Measurements from ENCODE around the gene SUPT7L. TPM values are rescaled to one million over a fixed set of nuclear protein-coding genes. Genes with fewer than 3 reads are reported as not detected.

SUPT7L gene, protein sequence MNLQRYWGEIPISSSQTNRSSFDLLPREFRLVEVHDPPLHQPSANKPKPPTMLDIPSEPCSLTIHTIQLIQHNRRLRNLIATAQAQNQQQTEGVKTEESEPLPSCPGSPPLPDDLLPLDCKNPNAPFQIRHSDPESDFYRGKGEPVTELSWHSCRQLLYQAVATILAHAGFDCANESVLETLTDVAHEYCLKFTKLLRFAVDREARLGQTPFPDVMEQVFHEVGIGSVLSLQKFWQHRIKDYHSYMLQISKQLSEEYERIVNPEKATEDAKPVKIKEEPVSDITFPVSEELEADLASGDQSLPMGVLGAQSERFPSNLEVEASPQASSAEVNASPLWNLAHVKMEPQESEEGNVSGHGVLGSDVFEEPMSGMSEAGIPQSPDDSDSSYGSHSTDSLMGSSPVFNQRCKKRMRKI
- total RNA-seq, result 47.6 and 48.1 TPM in 2 replicates
- long read RNA-seq, full-length matches to known transcripts, result 211 of 360 reads
- long read RNA-seq, partial matches to known transcripts, result 33 of 360 reads
- long read RNA-seq, other reads (novel, unspliced or antisense), result 116 of 360 reads

DNA sequence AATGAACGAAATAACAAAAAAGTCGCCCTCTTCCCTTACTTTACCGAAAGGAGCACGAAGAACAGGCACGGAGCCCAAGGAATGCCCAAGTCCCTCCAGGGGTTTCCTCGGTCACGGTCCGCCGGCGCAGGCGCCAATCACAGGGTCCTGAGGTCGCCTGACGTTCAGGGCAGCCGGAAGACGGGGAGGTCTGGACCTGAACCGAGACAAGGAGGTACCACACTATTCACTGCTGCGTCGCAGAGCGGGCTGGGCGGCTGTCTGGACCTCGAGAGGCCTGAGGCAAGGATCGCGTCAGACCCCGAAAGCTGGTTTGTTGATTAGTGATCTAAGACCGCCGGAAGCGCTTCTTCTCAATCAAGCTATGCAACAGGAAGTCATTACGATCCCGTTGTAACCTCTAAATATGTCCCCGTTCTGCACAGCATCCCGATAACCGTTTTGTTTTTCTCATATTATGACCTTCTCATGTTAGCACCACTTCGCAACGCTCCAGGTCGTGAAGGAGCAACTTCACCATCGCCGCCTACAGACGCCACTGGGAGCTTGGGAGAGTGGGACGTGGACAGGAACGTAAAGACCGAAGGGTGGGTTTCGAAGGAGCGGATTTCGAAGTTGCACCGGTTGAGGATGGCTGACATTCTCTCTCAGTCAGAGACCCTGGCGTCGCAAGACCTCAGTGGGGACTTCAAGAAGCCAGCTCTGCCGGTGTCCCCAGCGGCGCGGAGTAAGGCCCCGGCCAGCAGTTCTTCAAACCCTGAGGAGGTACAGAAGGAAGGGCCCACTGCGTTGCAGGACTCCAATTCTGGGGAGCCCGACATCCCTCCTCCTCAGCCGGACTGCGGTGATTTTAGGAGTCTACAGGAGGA is at the start of gene SUPT7L, which contains the start of gene SLC4A1AP:
SUPT7L (minus strand) TSS at position 330 of the 869 bp plus-strand sequence. CDS start 1,422 bp downstream, outside the sequence.
SLC4A1AP (plus strand) TSS at position 605 of the 869 bp plus-strand sequence; CDS start at position 631, 26 bp downstream.
- H3K9me3 Mint-ChIP-seq (ENCODE audit: low read depth), result no peaks in the 10 kb centered on the region
- DNase-seq (ENCODE audit: low spot score, unreplicated experiment), result peak; percentile 35
- peaks cover 24% of the 10 kb centered on the region for H3K36me3 Mint-ChIP-seq (ENCODE audit: insufficient read depth)
- peaks cover 22% of the 10 kb centered on the region for H3K4me1 Mint-ChIP-seq (ENCODE audit: low read depth)
- peak within 1 kb of the TSS; percentile 100 for H3K27ac Mint-ChIP-seq
- peak within 1 kb of the TSS; percentile 99 for H3K4me3 Mint-ChIP-seq (ENCODE audit: low read depth)
- TF ChIP-seq, protein P1, sequence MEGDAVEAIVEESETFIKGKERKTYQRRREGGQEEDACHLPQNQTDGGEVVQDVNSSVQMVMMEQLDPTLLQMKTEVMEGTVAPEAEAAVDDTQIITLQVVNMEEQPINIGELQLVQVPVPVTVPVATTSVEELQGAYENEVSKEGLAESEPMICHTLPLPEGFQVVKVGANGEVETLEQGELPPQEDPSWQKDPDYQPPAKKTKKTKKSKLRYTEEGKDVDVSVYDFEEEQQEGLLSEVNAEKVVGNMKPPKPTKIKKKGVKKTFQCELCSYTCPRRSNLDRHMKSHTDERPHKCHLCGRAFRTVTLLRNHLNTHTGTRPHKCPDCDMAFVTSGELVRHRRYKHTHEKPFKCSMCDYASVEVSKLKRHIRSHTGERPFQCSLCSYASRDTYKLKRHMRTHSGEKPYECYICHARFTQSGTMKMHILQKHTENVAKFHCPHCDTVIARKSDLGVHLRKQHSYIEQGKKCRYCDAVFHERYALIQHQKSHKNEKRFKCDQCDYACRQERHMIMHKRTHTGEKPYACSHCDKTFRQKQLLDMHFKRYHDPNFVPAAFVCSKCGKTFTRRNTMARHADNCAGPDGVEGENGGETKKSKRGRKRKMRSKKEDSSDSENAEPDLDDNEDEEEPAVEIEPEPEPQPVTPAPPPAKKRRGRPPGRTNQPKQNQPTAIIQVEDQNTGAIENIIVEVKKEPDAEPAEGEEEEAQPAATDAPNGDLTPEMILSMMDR (IDR thresholded peaks at IDR 0.05; ENCODE audit: unreplicated experiment), result no peak
- H3K27me3 Mint-ChIP-seq, result no peaks in the 10 kb centered on the region

DNA sequence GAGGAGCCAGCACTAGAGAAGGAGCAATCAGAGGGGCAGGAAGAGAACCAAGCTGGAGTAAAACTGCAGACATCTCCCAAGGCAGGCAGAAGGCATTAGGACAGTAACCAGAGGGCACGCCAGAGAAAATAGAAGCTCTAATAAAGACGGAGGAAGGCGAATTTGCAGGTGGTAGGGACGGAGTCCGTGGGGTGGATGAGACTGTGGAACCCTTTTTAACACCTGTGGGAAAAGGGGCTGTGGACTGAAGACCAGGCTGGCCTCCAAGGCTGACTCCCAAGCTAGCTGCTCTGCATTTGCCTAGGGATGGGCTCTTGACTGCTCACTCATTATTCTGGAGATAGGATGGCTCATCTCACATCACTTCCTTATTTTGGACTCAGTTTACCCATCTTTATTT is 49.8 kb upstream of the SUPT7L start:
- H3K27me3 Mint-ChIP-seq, result peaks cover 37% of the 10 kb centered on the region
- H3K4me3 Mint-ChIP-seq (ENCODE audit: low read depth), result no peak overlapping the region
- DNase-seq (ENCODE audit: low spot score, unreplicated experiment), result no peak
- TF ChIP-seq, protein P1 (IDR thresholded peaks at IDR 0.05; ENCODE audit: unreplicated experiment), result no peak
- no peaks in the 10 kb centered on the region for H3K36me3 Mint-ChIP-seq (ENCODE audit: insufficient read depth)
- no peaks in the 10 kb centered on the region for H3K9me3 Mint-ChIP-seq (ENCODE audit: low read depth)
- H3K27ac Mint-ChIP-seq, result no peak overlapping the region
- peaks cover 4% of the 10 kb centered on the region for H3K4me1 Mint-ChIP-seq (ENCODE audit: low read depth)

DNA sequence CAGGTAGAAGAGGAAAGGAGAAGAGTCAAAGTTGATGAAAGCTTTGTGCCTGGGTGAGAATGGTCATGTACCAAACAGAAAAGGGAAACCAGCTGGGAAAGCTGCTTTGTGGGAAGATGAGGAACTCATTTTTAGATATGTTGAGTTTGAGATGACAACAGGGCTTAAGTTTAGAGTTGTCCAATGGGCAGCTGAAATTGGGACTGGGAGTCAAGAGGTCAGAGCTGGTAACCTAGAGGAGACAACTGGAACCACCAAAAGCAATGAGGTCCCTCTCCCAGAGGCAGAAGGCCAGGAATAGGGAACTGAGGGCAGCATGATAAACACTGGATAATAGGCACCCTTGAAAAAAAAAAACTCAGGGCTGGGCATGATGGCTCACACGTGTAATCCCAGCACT is 49.1 kb upstream of the SUPT7L start:
- DNase-seq (ENCODE audit: low spot score, unreplicated experiment), result no peak
- no peak overlapping the region for H3K27ac Mint-ChIP-seq
- H3K27me3 Mint-ChIP-seq, result peaks cover 34% of the 10 kb centered on the region
- H3K4me3 Mint-ChIP-seq (ENCODE audit: low read depth), result no peak overlapping the region
- no peaks in the 10 kb centered on the region for H3K36me3 Mint-ChIP-seq (ENCODE audit: insufficient read depth)
- H3K4me1 Mint-ChIP-seq (ENCODE audit: low read depth), result peaks cover 4% of the 10 kb centered on the region
- TF ChIP-seq, protein P1 (IDR thresholded peaks at IDR 0.05; ENCODE audit: unreplicated experiment), result no peak
- H3K9me3 Mint-ChIP-seq (ENCODE audit: low read depth), result no peaks in the 10 kb centered on the region

DNA sequence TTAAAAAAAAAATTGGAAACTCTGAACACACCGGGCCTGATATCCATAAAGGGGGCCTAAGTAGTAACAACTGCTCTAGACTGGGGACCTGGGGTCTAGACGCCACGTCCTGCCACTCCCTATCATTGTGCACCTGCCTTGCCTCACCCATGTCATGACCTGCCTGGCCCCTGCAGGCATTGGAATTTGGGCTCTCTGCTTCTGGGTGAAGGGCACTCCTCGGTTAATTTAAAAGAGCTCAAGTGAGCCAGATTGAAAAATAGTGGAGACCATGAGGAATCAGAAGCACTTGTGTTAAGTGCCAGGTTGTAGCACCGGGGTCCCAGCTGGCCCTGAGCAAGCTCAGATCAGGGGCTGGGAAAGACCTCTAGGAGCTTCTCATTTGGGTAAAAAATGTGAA is 48.4 kb upstream of the SUPT7L start:
- Mint-ChIP-seq H3K36me3 (ENCODE audit: insufficient read depth) (no peaks in the 10 kb centered on the region), H3K27ac (no peak overlapping the region), H3K4me1 (ENCODE audit: low read depth) (peaks cover 4% of the 10 kb centered on the region), H3K9me3 (ENCODE audit: low read depth) (no peaks in the 10 kb centered on the region), H3K4me3 (ENCODE audit: low read depth) (no peak overlapping the region), H3K27me3 (peaks cover 29% of the 10 kb centered on the region)
- no peak for DNase-seq (ENCODE audit: low spot score, unreplicated experiment)
- TF ChIP-seq, protein P1 (IDR thresholded peaks at IDR 0.05; ENCODE audit: unreplicated experiment), result no peak

Data from progenitor cell of endocrine pancreas (in vitro differentiated cells).